Stimulated activated CD4-positive, alpha-beta T cell treated with anti-CD3 and anti-CD28 coated beads, Interleukin-1b, Interleukin-23, amount 100 ng/mL, for 1 hour (primary cell): ENCODE results near the gene FAM110A.
"Not testable (repeated sequence)": the region's sequence is repeated elsewhere in the genome, so short reads cannot be mapped to it uniquely, and the experiment has no call there.

Experiments used
- DNase-seq, 2 donors: peaks; one replicate each; pipeline ENCODE4 v3.0.0-alpha.2; 2020; ENCODE audit warnings: low read depth in 2 of 2

FAM110A gene

DNA sequence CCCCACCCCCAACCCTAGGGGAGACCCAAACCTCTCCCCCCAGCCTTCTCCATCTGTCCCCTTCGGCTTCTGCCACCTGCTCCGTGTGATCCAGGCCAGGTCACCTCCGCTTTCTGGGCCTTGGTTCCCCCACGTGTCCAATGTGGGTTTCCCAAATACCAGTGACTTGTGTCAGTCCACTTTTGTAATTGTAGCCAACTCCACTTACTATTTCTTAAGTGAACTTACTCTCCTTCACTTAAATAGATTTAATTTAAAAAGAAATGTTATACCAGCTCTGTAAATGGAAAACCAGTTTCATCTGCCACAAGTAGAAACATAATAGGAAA, 10.0 kb upstream of the FAM110A start:
- no peak for DNase-seq

DNA sequence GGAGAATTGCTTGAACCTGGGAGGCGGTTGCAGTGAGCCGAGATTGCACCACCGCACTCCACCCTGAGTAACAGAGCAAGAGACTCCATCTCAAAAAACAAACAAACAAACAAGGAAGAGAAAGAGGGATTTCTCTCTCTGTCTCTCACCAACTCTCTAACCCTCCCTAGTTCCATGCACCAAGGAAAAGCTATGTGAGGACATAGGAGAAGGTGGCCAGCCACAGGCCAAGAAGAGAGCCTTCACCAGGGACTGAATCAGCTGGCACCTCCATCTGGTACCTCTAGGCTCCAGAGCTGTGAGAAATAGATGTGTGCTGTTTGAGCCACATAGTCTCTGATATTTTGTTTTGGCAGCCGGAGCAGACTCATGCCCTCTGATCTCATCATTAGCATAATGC, 9.0 kb upstream of the FAM110A start:
- DNase-seq = no peak

DNA sequence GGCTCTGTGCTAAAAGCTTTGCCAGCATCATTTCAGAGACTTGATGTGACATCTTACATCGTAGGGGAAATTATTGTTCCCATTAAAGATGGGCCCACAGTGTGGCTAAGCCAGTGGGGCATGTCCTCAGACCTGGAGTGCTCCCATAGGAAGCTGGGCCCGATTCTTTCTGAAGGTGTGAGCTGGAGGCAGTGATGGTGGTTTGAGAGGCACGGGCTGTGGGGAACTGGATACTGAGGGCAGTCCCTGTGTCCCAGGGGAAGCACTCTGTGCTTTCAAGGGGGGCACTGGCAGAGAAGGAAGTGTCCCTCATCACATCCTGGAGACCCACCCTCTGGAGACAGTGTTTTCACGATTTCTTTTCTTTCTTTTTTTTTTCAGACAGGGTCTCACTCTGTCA, 8.6 kb upstream of the FAM110A start:
- no peak for DNase-seq

GRCh38 chr20:825710-826421, 7.6 kb upstream of the FAM110A start:
- no peak for DNase-seq

- no peak for DNase-seq
These were observed 6.7 kb upstream of the FAM110A start for GRCh38 chr20:826695-827323.

DNA sequence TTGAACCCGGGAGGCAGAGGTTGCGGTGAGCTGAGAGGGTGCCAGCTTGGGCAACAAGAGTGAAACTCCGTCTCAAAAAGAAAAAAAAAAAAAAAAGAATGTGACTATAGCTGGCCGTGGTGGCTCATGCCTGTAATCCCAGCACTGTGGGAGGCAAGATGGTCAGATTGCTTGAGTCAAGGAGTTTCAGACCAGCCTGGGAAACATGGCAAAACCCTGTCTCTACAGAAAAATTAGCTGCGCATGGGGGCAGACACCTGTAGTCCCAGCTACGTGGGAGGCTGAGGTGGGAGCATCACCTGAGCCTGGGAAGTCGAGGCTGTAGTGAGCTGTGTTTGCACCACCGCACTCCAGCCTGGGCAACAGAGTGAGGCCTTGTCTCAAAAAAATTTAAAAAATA, 5.5 kb upstream of the FAM110A start:
- not testable (repeated sequence) for DNase-seq

DNA sequence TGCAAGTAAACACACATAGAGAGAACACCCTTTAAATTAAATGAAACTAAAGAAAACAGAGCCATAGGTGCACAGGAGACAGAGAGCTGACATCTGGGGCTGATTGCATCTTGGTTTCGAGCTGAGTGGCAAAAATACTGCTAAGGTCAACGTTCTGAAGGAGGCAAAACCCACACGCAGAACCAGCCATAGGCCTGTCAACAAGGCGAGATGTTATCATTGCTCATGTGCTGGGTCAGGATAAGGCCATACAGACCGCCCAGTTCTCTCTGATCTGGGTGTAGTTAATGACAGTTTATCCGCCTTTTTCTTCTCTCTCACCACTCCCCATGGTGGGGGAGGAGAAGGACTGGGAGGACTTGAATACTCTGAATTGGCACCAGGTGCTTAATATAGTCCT, 4.5 kb upstream of the FAM110A start:
- no peak for DNase-seq

DNA sequence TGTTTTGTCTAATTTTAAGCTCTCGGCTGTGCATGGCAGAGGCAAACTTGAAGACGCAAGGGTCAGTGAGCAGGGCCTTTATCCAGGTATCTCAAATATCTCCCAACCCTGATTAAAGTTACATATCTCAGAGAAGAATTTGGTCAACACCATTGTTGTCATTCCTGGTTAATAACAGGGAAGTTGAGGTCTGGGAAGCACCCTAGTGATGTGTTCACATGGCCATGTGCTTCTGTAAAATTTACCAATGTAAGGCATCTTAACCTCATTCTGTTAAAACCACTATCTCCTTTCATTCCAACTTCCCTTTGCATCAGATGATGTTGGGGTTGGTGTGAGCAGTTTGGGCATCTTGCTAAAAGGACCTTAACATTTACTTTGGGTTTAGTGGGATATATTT, 4.0 kb upstream of the FAM110A start:
- DNase-seq = no peak

GRCh38 chr20:830011-830521, 3.4 kb upstream of the FAM110A start:
- no peak for DNase-seq

GRCh38 chr20:831251-831650, 2.3 kb upstream of the FAM110A start:
- DNase-seq = no peak

GRCh38 chr20:831956-832355, 1.6 kb upstream of the FAM110A start:
- no peak for DNase-seq

DNA sequence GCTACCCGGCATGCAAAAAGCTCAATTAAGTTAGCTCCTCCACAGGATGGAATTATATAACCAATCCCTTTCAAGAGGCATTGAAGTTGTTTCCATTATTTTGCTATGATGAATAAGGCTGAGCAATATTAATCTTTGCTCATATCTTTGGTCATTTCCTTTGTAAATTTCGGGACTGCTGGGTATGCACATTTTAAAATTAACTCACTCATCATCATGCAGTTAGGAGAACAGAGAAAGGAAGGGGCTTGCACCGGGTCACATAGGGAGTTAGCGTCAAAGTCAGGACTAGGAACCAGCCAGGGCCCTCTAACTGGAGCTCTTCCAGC, 430 bp upstream of the FAM110A start:
- DNase-seq = no peak

- no peak for DNase-seq
These were observed 734 bp downstream of the FAM110A start for GRCh38 chr20:834151-834746.

DNA sequence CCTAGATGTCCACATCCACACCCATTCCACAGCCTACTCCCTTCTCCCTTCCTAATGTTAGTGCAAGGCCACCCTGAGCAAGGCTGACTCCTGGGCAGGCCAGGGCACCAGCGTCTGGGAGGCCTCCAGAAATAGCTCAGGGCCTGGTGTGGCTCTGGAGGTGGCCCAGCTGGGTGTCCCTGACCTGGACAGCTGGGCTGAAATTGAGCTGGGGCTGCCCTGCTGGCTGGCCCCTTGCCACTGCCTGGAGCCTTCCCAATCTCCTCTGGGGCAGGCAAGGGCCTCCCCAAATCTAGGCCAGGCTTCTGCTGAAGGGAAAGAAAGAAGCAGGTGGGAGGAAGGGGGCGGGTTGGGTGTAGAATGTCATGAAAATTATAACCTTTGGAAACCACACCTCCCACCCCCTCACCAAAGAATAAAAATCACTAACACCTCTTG, 2.1 kb downstream of the FAM110A start:
- no peak for DNase-seq

DNA sequence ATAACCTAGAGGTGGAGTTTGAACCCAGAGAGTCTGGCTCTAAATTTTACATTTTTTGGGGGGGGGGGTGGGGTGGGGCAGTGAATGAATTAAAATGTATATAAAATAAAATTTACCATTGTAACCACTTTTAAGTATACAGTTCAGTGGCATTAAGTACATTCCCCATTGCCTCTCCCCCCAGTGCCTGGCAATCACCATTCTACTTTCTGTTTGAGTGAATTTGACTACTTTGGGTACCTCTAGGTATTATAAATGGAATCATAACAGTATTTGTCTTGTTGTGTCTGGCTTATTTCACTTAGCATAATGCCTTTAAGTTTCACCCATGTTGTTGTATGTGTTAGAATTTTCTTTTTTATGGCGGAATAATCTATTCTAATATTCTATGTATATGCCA, 2.7 kb downstream of the FAM110A start:
- no peak for DNase-seq

GRCh38 chr20:839015-839414, 5.5 kb downstream of the FAM110A start:
- DNase-seq = no peak

DNA sequence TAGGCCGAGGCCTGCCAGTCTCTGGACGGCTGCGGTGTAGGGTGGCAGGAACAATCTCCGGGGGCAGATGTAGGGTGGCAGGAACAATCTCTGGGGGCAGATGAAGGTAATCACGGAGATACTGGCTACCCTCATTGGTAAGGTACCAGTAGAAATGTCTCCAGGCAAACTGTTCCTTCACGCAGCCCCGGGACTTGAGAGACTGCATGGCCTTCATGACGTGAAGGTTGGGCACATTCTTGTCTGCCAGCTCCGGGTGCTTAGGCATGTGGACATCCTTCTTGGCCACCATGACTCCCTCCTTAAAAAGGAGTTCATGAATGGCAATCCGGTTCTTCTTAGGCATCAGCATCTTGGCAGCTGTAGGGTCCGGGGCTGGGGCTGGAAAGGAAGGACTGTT, 6.1 kb downstream of the FAM110A start:
- DNase-seq = no peak

- no peak for DNase-seq
These were observed 7.0 kb downstream of the FAM110A start for GRCh38 chr20:840503-840857.

- DNase-seq = no peak
These were observed 7.5 kb downstream of the FAM110A start for GRCh38 chr20:840858-841567.

DNA sequence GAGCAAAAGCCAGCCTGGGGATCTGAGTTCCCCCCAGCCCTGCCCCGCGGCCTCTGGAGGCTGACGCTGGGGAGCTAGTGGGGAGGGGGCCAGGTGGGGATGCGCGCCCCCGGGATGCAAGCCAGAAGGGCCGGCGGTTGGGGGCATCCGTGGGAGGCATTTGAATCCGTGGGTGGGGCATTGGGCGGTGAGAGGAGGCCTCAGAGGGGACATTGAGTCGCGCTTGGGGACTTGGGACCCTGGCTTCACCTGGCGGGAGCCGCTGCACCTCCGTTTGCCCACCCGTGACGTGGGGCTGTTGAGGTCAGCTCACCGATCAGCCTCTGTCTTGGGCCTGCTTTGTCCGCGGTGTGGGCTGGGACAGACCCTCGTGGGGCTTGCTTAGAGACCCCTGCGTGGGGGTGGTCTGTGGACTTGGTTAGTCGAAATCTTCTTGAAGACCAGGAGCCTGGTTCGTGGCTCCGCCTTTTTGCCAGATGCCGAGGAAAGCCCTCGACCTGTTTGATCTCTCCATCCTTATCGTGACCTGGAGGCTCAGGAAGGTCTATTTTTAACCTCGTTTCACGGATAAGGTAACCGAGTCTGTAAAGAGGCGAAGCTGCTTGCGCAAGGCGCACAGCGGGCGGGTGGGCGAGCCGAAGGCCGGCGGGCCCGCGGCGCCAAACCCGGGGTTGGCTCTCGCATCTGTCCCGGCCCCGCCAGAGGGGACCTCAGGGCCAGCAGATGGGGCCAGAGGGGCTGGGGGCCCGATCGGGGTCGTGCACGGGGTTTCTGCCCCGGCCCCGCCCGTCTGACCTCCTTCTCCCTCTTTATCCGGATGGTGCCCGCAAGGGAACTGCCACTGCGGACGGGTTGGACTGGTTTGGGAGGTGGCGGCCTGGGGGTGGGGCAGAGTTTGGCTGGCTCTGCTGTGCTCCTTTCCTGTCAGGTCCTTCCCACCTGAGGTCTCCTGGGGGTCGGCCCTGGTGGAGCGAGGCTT, 8.3 kb downstream of the FAM110A start:
- DNase-seq = no peak

GRCh38 chr20:842547-842940, 9.0 kb downstream of the FAM110A start:
- DNase-seq = no peak

GRCh38 chr20:843912-844311, 10.4 kb downstream of the FAM110A start:
- DNase-seq = no peak
